Liver (tissue), 2 donors: ENCODE data around the gene NEK6.

ENCODE experiments used
- CTCF ChIP-seq: fragments of 150-350 bp; IDR thresholded peaks from 2 replicates; pipeline ENCODE4 v1.5.1; 2017; ENCODE audit warnings: improper control_type of control experiment, low read depth, low read length; ENCODE audit not compliant: missing input control
- REST ChIP-seq: IDR thresholded peaks from 2 replicates; pipeline ENCODE4 v1.6.1; 2016; ENCODE audit warnings: antibody characterized with exemption, mild to moderate bottlenecking
- donor health status: healthy.

DNA sequence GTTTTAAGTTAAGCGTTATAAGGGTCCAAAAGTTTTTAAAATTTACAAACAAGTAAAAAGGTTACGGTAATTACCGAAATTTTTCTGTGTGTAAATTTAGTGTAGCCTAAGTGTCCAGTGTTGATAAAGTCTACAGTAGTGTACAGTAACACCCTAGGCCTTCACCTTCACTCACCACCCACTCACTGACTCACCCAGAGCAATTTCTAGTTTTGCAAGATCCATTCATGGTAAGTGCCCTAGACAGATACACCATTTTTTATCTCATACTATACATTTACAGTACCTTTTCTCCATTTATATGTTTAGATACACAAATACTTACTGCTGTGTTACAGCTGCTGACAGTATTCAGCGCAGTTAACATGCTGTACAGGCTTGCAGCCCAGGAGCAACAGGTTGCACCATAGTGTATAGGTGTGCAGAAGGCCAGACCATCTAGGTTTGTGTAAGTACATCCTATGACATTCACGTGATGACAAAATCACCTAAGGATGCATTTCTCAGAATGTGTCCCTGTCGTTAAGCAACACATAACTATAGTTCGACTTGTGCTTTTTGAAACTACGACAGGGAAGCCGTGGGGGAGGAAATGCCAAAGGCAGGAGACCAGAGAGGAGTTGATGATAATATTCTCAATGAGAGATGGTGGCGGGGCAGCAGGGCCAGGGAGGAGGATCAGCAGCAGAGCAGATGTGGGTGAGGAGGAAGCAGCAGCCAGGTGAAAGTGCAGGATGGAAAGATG, 108.9 kb downstream of the NEK6 start:
- TF ChIP-seq REST, result no peak
- no peak for TF ChIP-seq CTCF
